Colonic mucosa (tissue), 4 donors: ENCODE results near the gene TRMT112. TPM values are rescaled to one million over a fixed set of nuclear protein-coding genes. Genes with fewer than 3 reads are reported as not detected.
A peak's percentile ranks its signal among the peaks of the same experiment; 100 is the strongest.

Source experiments
- DNase-seq: peaks from one replicate; pipeline ENCODE4 v3.0.0-alpha.2; 2020
- H3K27ac ChIP-seq: fragments of 200-600 bp; one replicate; pipeline ENCODE4 v1.8.0; 2021
- H3K27me3 ChIP-seq: fragments of 200-600 bp; one replicate; pipeline ENCODE4 v1.8.0; 2021
- H3K36me3 ChIP-seq: fragments of 200-600 bp; one replicate; pipeline ENCODE4 v1.8.0; 2021
- H3K4me1 ChIP-seq: fragments of 200-600 bp; one replicate; pipeline ENCODE4 v1.8.0; 2021; ENCODE audit warnings: mild to moderate bottlenecking
- H3K4me3 ChIP-seq: fragments of 200-600 bp; one replicate; pipeline ENCODE4 v1.8.0; 2021
- H3K9ac ChIP-seq, 2 donors: one replicate each; pipeline ENCODE4 v1.7.0; 2013; ENCODE audit warnings: control low read depth in 2 of 2, low read depth in 2 of 2, low read length in 2 of 2
- H3K9me3 ChIP-seq: fragments of 200-600 bp; one replicate; pipeline ENCODE4 v1.8.0; 2021
- intact Hi-C: fragments of 100-400 bp; cut with DNase I; formaldehyde crosslinking; loops from one replicate; pipeline ENCODE4 v1.14.1; 2022
- total RNA-seq, 2 donors: library from RNA; stranded (reverse); fragmentation: NEBNext Ultra II Directional in 1 of 2; extraction: Animal tissue kit (Norgen Biotek cat#: 25700) in 1 of 2; gene quantifications; one replicate each; pipeline ENCODE4 v1.2.1, GENCODE V29; 2021
- TF ChIP-seq, protein P1 (sequence below): fragments of 200-600 bp; IDR thresholded peaks from one replicate; pipeline ENCODE4 v1.8.0; 2022; ENCODE audit warnings: antibody characterized with exemption, mild to moderate bottlenecking
- donor health status: healthy.
- donor health status: DM: no; HTN: no; CAD: no.
- donor health status: DM: no; HTN: no; CAD: no.

Gene TRMT112
- total RNA-seq, 2 donors from 2014 or later: 75.9 to 184 TPM

DNA sequence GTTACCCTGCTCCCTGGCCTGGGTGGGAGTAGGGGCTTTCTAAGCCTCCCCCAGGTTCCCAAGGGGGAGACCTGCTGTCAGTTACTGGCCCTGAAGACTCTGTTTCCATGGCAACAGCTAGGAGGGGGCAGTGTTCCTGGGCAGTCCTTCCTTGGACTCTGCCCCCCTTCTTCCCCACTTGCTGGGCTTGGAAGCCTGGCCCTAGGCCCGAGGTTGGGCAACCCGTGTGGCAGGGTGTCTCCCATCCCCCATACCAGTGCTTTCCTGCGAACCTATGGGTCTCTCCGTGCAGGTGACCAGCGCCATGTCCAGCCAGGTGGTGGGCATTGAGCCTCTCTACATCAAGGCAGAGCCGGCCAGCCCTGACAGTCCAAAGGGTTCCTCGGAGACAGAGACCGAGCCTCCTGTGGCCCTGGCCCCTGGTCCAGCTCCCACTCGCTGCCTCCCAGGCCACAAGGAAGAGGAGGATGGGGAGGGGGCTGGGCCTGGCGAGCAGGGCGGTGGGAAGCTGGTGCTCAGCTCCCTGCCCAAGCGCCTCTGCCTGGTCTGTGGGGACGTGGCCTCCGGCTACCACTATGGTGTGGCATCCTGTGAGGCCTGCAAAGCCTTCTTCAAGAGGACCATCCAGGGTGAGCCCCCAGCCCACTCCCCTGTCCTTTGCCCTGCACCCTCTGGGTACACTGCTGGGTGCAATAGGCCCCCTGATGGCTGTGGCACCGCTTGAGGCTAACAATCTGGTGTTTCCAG lies 10.3 kb downstream of the TRMT112 start:
- Histone ChIP-seq H3K9me3 (no peaks in the 10 kb centered on the region), H3K27ac (peak overlapping the region; percentile 85), H3K36me3 (no peaks in the 10 kb centered on the region), H3K4me3 (peak overlapping the region; percentile 61), H3K27me3 (no peaks in the 10 kb centered on the region), H3K9ac (peak overlapping the region; percentile 65 to 98), H3K4me1 (peaks cover 13% of the 10 kb centered on the region)
- DNase-seq: peak; percentile 62
- TF ChIP-seq, protein P1, sequence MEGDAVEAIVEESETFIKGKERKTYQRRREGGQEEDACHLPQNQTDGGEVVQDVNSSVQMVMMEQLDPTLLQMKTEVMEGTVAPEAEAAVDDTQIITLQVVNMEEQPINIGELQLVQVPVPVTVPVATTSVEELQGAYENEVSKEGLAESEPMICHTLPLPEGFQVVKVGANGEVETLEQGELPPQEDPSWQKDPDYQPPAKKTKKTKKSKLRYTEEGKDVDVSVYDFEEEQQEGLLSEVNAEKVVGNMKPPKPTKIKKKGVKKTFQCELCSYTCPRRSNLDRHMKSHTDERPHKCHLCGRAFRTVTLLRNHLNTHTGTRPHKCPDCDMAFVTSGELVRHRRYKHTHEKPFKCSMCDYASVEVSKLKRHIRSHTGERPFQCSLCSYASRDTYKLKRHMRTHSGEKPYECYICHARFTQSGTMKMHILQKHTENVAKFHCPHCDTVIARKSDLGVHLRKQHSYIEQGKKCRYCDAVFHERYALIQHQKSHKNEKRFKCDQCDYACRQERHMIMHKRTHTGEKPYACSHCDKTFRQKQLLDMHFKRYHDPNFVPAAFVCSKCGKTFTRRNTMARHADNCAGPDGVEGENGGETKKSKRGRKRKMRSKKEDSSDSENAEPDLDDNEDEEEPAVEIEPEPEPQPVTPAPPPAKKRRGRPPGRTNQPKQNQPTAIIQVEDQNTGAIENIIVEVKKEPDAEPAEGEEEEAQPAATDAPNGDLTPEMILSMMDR: no peak
- intact Hi-C loops: no loop called here

DNA sequence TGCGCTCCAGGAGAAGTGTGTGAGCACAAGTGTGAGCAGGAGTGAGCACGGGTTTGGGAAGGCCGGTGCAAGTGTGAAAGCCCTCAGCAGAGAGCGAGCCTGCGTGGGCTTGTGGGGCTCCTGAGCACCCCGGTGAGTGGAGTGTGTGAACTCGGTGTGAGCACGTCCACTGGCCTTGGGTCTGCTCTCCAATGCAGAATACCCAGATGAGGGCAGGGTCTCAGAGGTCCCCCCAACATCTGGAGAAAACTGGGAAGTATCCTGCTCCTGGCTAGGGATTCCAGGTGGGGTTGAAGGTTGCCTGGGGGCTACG lies 10.8 kb downstream of the TRMT112 start:
- Histone ChIP-seq H3K9ac (peak overlapping the region; percentile 65 to 98), H3K4me1 (peaks cover 13% of the 10 kb centered on the region), H3K27me3 (no peaks in the 10 kb centered on the region), H3K27ac (peak overlapping the region; percentile 85), H3K36me3 (no peaks in the 10 kb centered on the region), H3K9me3 (no peaks in the 10 kb centered on the region), H3K4me3 (peak overlapping the region; percentile 61)
- TF ChIP-seq, protein P1: no peak
- no peak for DNase-seq
- intact Hi-C loops: no loop called here

DNA sequence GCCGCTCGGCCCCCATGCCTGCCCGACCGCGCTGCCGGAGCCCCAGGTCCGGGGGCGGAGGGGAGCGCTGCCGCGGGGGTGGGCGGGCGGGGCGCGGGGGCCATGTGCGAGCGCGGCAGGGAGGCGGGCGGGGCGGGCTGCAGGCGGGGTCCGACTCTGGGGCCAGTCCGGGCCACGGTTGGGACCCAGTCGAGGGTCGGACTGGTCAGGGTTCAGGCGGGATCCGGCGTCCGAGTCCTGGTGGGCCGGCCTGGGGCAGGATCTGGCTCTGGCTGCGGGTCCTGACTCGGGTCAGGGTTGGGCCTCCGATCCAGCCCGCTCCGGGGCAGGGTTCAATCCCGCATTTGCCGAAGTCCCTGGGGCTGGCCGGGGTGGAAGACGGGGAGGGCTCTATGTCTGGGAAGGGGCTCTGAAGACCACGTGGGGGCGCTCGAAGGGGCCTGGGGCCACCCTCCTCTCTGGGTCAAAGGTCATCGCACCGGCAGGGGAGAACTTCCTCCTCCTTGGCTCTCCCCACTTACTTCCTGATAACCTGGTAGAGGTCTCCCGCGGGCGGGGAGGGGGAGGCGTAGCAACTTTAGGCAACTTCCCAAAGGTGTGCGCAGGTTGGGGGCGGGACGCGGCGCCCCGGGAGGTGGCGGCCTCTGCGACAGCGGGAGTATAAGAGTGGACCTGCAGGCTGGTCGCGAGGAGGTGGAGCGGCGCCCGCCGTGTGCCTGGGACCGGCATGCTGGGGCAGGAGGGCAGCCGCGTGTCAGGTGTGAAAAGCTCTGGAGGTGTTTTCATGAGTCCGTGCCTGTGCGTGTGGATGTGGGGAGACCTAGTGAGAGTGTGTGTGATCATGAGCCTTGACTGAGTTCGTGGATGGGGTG lies 11.4 kb downstream of the TRMT112 start:
- peak overlapping the region; percentile 61 for H3K4me3 ChIP-seq
- H3K9me3 ChIP-seq: no peaks in the 10 kb centered on the region
- peak; percentile 94 for DNase-seq
- H3K9ac ChIP-seq: peak overlapping the region; percentile 65 to 98
- no peaks in the 10 kb centered on the region for H3K27me3 ChIP-seq
- no peaks in the 10 kb centered on the region for H3K36me3 ChIP-seq
- H3K27ac ChIP-seq: peak overlapping the region; percentile 85
- peaks cover 13% of the 10 kb centered on the region for H3K4me1 ChIP-seq
- TF ChIP-seq, protein P1: peak; percentile 19
- intact Hi-C loops: no loop called here

DNA sequence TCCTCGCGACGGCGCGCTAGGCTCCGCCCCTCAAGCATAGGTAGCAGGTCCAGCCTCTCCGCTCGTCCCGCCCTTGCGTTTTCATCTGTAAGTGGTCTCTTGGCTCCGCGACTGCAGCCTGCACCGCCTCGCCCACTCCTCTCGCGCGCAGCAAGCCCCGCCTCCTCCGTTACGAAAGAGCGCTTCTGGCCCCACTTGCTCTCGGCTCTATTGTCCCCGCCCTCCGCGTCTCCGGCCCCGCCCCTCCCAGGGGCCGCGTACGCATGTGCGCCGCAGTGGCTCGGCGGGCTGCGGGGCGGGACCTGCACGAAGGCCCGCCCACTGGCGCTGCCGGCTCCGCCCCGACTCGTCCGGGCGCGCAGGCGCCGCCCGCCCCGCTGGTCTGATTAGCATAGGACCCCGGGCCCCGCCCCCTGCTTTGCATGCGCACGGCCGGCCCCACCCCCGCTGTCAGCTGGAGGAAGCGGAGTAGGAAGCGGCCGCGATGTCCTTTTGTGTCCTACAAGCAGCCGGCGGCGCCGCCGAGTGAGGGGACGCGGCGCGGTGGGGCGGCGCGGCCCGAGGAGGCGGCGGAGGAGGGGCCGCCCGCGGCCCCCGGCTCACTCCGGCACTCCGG lies 12.2 kb downstream of the TRMT112 start, which contains the start of gene ESRRA:
Gene ESRRA (plus strand): TSS at position 450 of the 616 bp plus-strand sequence. CDS start 1,656 bp downstream, outside the sequence.
- no peaks in the 10 kb centered on the region for H3K36me3 ChIP-seq
- H3K27ac ChIP-seq: peak within 1 kb of the TSS; percentile 99
- peak within 1 kb of the TSS; percentile 61 for H3K4me3 ChIP-seq
- peak within 1 kb of the TSS; percentile 65 to 98 for H3K9ac ChIP-seq
- peaks cover 1% of the 10 kb centered on the region for H3K27me3 ChIP-seq
- H3K4me1 ChIP-seq: peaks cover 21% of the 10 kb centered on the region
- TF ChIP-seq, protein P1: no peak
- intact Hi-C loops: no loop called here
- peak; percentile 100 for DNase-seq
- no peaks in the 10 kb centered on the region for H3K9me3 ChIP-seq
